GM23248 (cell line): ENCODE data around the gene SCLT1. TPM values are rescaled to one million over a fixed set of nuclear protein-coding genes. Genes with fewer than 3 reads are reported as not detected.
A peak's percentile ranks its signal among the peaks of the same experiment; 100 is the strongest.

Experiments
- DNase-seq: peaks from one replicate; pipeline ENCODE4 v3.0.0-alpha.2; 2015
- H2AFZ ChIP-seq: fragments of 200-600 bp; sonication (generic); 2 replicates; pipeline ENCODE4 v1.6.1; 2016; ENCODE audit warnings: antibody characterized with exemption
- H3F3A ChIP-seq: fragments of 200-600 bp; sonication (generic); 2 replicates; pipeline ENCODE4 v1.6.1; 2016; ENCODE audit warnings: mild to moderate bottlenecking, antibody characterized with exemption, mixed run types; ENCODE audit not compliant: insufficient read depth
- H3K27ac ChIP-seq: fragments of 200-600 bp; sonication (generic); 2 replicates; pipeline ENCODE4 v1.5.1; 2016; ENCODE audit warnings: mild to moderate bottlenecking
- H3K27me3 ChIP-seq: fragments of 200-600 bp; sonication (generic); replicated peaks from 2 replicates; pipeline ENCODE4 v1.6.1; 2016; ENCODE audit warnings: mild to moderate bottlenecking; ENCODE audit not compliant: insufficient read depth
- H3K36me3 ChIP-seq: fragments of 200-600 bp; sonication (generic); 2 replicates; pipeline ENCODE4 v1.6.1; 2016; ENCODE audit warnings: low read depth, mild to moderate bottlenecking
- H3K4me1 ChIP-seq: fragments of 200-600 bp; sonication (generic); 2 replicates; pipeline ENCODE4 v1.6.1; 2016; ENCODE audit warnings: mild to moderate bottlenecking; ENCODE audit not compliant: insufficient read depth
- H3K4me2 ChIP-seq: fragments of 200-600 bp; sonication (generic); one replicate; pipeline ENCODE4 v1.6.1; 2016; ENCODE audit warnings: mild to moderate bottlenecking; ENCODE audit not compliant: unreplicated experiment
- H3K4me3 ChIP-seq: fragments of 200-600 bp; sonication (generic); 2 replicates; pipeline ENCODE4 v1.5.1; 2016; ENCODE audit warnings: mild to moderate bottlenecking
- H3K79me2 ChIP-seq: fragments of 200-600 bp; sonication (generic); 2 replicates; pipeline ENCODE4 v1.6.1; 2016; ENCODE audit warnings: mild to moderate bottlenecking; ENCODE audit not compliant: insufficient read depth
- H3K9ac ChIP-seq: fragments of 200-600 bp; sonication (generic); 2 replicates; pipeline ENCODE4 v1.6.1; 2016; ENCODE audit warnings: mild to moderate bottlenecking
- H3K9me2 ChIP-seq: fragments of 200-600 bp; sonication (generic); 2 replicates; pipeline ENCODE4 v1.6.1; 2016; ENCODE audit warnings: mixed run types, mild to moderate bottlenecking, moderate library complexity; ENCODE audit not compliant: insufficient read depth
- H3K9me3 ChIP-seq: fragments of 200-600 bp; sonication (generic); one replicate; pipeline ENCODE4 v1.6.1; 2017; ENCODE audit warnings: low read depth
- H4K20me1 ChIP-seq: fragments of 200-600 bp; sonication (generic); 2 replicates; pipeline ENCODE4 v1.6.0; 2016; ENCODE audit not compliant: insufficient read depth
- EZH2 ChIP-seq: fragments of 200-600 bp; sonication (generic); IDR thresholded peaks from 2 replicates; pipeline ENCODE4 v1.6.1; 2018; ENCODE audit warnings: antibody characterized with exemption, mild to moderate bottlenecking; ENCODE audit not compliant: insufficient read depth, poor library complexity, severe bottlenecking
- EZH2phosphoT487 ChIP-seq: fragments of 200-600 bp; sonication (generic); IDR thresholded peaks from 2 replicates; pipeline ENCODE4 v1.6.1; 2018; ENCODE audit warnings: antibody characterized with exemption, moderate library complexity, mild to moderate bottlenecking, low read depth; ENCODE audit not compliant: insufficient read depth
- WGBS, 2 experiments: methylation state at CpG; one replicate each; pipeline ENCODE4 v1.1.6; 2015 to 2017; ENCODE audit warnings: low lambda C conversion rate in 2 of 2, low coverage in 1 of 2; ENCODE audit errors: missing lambda C conversion rate in 2 of 2; 5-methylcytosine and 5-hydroxymethylcytosine counted together
- in situ Hi-C: fragments of 300-500 bp; cut with MboI; formaldehyde crosslinking; loops from 2 replicates; pipeline ENCODE4 v1.15.0; 2020
- polyA plus RNA-seq: library from polyadenylated mRNA; unstranded; fragments of >200 nt; fragmentation: Nextera tagmentation; extraction: Ambion mirVana; gene quantifications from 2 replicates; pipeline ENCODE4 v1.2.1, GENCODE V29; 2016
- total RNA-seq: library from RNA; depleted of rRNA; stranded (reverse); fragments of >200 nt; shearing (Covaris generic); gene quantifications from 2 replicates; pipeline ENCODE4 v1.2.3, GENCODE V29; 2014

Gene SCLT1
- total and polyA plus RNA-seq, 2 experiments from 2014 or later: 7.3 to 9.0 TPM

DNA sequence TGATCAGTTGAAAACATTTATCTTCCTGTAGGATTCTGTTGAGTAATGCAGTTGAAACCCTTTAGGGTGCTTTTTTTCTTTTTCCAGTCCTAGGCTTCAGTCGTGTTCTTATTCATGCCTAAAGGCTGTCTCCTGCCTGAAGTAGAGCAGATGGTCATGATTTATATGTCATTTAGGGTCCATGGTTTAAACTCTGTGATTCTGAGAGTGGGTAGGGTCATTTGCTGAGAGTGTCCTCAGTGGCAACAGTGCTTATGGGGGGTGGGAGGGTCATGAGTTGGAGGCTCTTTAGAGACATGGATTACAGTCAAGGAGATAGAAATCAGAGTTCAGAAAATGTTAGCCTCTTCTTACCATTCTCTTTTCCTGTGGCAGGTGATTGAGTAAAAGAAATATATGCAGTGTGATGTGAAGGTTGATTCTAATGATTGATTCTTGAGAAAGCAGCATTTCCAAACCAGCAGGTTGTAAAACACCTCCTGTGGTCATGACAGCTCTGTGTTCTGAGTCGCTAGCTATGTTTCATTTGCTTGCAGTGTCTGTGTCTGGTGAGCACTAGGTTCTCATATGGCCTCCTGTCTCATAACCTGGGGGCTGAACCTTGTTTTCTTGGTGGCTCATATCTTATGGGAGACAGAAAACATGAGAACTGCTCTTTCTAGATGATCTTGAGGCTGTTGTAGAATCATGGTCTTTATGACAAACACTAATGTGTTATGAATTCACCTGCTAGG lies 223.4 kb downstream of the SCLT1 start:
- H3K27ac ChIP-seq: no peak overlapping the region
- in situ Hi-C loops: loop anchor here (10.0 kb wide), 2 partner anchors 415 to 685 kb away; no protein-coding TSS in a partner anchor
- no peak overlapping the region for H2AFZ ChIP-seq
- 83 to 93% methylated on average over 2 of the region's 2 CpGs for WGBS, 2 experiments
- no peaks in the 10 kb centered on the region for H3K9me3 ChIP-seq
- peaks cover 65% of the 10 kb centered on the region for H3K36me3 ChIP-seq
- no peaks in the 10 kb centered on the region for H3K9me2 ChIP-seq
- H3F3A ChIP-seq: peaks cover 52% of the 10 kb centered on the region
- H3K4me1 ChIP-seq: peaks cover 20% of the 10 kb centered on the region
- 0 out of 2 replicates have a peak, but pooled peaks cover 26% of the 10 kb centered on the region for H3K79me2 ChIP-seq
- H3K27me3 ChIP-seq: no peaks in the 10 kb centered on the region
- H3K4me2 ChIP-seq: no peak overlapping the region
- no peak overlapping the region for H3K9ac ChIP-seq
- no peaks in the 10 kb centered on the region for H4K20me1 ChIP-seq
- H3K4me3 ChIP-seq: no peak overlapping the region
- no peak for DNase-seq
- TF ChIP-seq EZH2: no peak
- TF ChIP-seq EZH2phosphoT487: no peak

- peak; percentile 57 for DNase-seq
- peaks cover 52% of the 10 kb centered on the region for H3F3A ChIP-seq
- H3K9me3 ChIP-seq: no peaks in the 10 kb centered on the region
- WGBS, 2 experiments: 58 to 78% methylated on average over 3 of the region's 3 CpGs
- H3K9ac ChIP-seq: no peak overlapping the region
- H3K79me2 ChIP-seq: peaks cover 37% of the 10 kb centered on the region
- peaks cover 20% of the 10 kb centered on the region for H3K4me1 ChIP-seq
- H4K20me1 ChIP-seq: no peaks in the 10 kb centered on the region; the same call in 1 of the 2 replicates
- no peaks in the 10 kb centered on the region for H3K27me3 ChIP-seq
- peaks cover 65% of the 10 kb centered on the region for H3K36me3 ChIP-seq
- no peak overlapping the region for H2AFZ ChIP-seq
- no peak overlapping the region for H3K4me2 ChIP-seq
- no peaks in the 10 kb centered on the region for H3K9me2 ChIP-seq
- in situ Hi-C loops: loop anchor here (10.0 kb wide), 2 partner anchors 414 to 684 kb away; no protein-coding TSS in a partner anchor
- no peak for TF ChIP-seq EZH2phosphoT487
- no peak for TF ChIP-seq EZH2
- H3K27ac ChIP-seq: no peak overlapping the region
- no peak overlapping the region for H3K4me3 ChIP-seq
Observed at GRCh38 chr4:128868758-128869157, 224.6 kb downstream of the SCLT1 start.

DNA sequence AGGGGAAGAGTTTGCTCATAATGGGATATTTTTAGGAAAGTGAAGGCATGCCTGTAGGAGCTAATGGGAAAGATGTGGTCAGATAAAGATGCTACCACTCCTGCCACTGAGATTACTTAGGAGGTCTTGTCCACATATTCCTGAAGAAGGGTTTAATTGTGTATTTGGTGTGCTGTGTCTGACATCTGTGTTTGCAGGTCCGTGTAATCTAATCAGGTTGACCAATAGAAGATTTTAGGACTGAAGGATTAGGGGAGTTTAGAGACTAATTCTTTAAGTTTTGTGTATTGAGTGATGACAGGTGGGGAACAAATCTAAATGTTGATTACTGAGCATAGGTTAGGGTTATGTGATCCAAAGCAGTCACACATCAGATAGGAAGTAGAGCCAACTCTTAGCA lies 226.6 kb downstream of the SCLT1 start:
- H2AFZ ChIP-seq: no peak overlapping the region
- H3F3A ChIP-seq: peaks cover 39% of the 10 kb centered on the region
- no peak overlapping the region for H3K4me3 ChIP-seq
- no peaks in the 10 kb centered on the region; the same call in 1 of the 2 replicates for H4K20me1 ChIP-seq
- H3K4me1 ChIP-seq: peaks cover 9% of the 10 kb centered on the region
- H3K27ac ChIP-seq: no peak overlapping the region
- no peaks in the 10 kb centered on the region for H3K9me3 ChIP-seq
- H3K9ac ChIP-seq: no peak overlapping the region
- DNase-seq: no peak
- in situ Hi-C loops: loop anchor here (10.0 kb wide), 2 partner anchors 412 to 682 kb away; no protein-coding TSS in a partner anchor
- H3K9me2 ChIP-seq: no peaks in the 10 kb centered on the region
- TF ChIP-seq EZH2phosphoT487: no peak
- no peak for TF ChIP-seq EZH2
- WGBS, 2 experiments: 46 to 64% methylated on average over 1 of the region's 1 CpG
- H3K27me3 ChIP-seq: no peaks in the 10 kb centered on the region
- H3K36me3 ChIP-seq: peaks cover 63% of the 10 kb centered on the region
- H3K79me2 ChIP-seq: peaks cover 45% of the 10 kb centered on the region
- H3K4me2 ChIP-seq: no peak overlapping the region

- H3K4me3 ChIP-seq: no peak overlapping the region
Observed at GRCh38 chr4:128866269-128866668, 227.1 kb downstream of the SCLT1 start.

More at GRCh38 chr4:128866269-128866668, 227.1 kb downstream of the SCLT1 start:
- no peak for DNase-seq
- no peaks in the 10 kb centered on the region; the same call in 1 of the 2 replicates for H4K20me1 ChIP-seq
- H3K9me2 ChIP-seq: no peaks in the 10 kb centered on the region
- no peaks in the 10 kb centered on the region for H3K27me3 ChIP-seq
- H3K36me3 ChIP-seq: peaks cover 63% of the 10 kb centered on the region
- H3K9ac ChIP-seq: no peak overlapping the region
- no peak overlapping the region for H3K4me2 ChIP-seq
- H3F3A ChIP-seq: peaks cover 37% of the 10 kb centered on the region
- H3K9me3 ChIP-seq: no peaks in the 10 kb centered on the region
- peaks cover 49% of the 10 kb centered on the region for H3K79me2 ChIP-seq
- no peak overlapping the region for H3K27ac ChIP-seq
- WGBS, 2 experiments: 100% methylated on average over 2 of the region's 2 CpGs
- in situ Hi-C loops: loop anchor here (10.0 kb wide), 2 partner anchors 411 to 681 kb away; no protein-coding TSS in a partner anchor
- H2AFZ ChIP-seq: no peak overlapping the region
- TF ChIP-seq EZH2phosphoT487: no peak
- no peak for TF ChIP-seq EZH2
- 0 out of 2 replicates have a peak, but pooled peaks cover 8% of the 10 kb centered on the region for H3K4me1 ChIP-seq
